NCI-H524 treated with DMSO at 0.1 percent for 48 hours (cell line): ENCODE results near the gene EMB.
"Not testable (repeated sequence)": the region's sequence is repeated elsewhere in the genome, so short reads cannot be mapped to it uniquely, and the experiment has no call there.

Experiments
- DNase-seq: peaks from one replicate; lab custom pipeline; 2025; lab: John Stamatoyannopoulos, UW

The EMB gene

GRCh38 chr5:50440651-50441492 lies at the start of gene EMB:
Gene EMB, minus strand, starts transcription at chr5:50441288. Its CDS starts 137 bp downstream, at chr5:50441151.
- DNase-seq: peak; percentile 68

DNA sequence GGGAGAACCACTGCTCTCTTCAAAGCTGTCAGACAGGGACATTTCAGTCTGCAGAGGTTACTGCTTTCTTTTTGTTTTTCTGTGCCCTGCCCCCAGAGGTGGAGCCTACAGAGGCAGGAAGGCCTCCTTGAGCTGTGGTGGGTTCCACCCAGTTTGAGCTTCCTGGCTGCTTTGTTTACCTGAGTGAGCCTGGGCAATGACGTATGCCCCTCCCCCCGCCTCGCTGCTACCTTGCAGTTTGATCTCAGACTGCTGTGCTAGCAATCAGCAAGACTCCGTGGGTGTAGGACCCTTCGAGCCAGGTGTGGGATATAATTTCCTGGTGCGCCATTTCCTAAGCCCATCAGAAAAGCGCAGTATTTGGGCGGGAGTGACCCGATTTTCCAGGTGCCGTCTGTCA lies 48.4 kb upstream of the EMB start:
- DNase-seq: not testable (repeated sequence)

DNA sequence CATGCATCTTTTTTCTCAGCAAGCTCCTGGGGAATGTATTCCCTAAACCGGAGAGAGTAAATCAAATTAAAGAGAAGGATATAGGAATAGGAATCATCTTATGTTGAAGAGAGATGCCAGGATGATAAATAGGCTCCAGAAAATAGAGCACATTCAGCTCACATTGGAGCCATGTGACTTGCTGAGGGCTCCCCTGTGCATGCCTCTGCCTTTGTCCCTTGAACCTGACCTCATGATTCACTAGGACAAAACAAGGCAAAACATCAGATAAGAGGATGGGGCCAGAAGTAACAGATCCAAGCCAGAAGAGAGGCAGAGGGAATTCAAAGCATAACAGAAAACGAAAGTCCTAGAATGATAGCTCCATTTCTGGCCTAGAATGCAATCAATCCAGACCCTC lies 37.7 kb upstream of the EMB start:
- not testable (repeated sequence) for DNase-seq

DNA sequence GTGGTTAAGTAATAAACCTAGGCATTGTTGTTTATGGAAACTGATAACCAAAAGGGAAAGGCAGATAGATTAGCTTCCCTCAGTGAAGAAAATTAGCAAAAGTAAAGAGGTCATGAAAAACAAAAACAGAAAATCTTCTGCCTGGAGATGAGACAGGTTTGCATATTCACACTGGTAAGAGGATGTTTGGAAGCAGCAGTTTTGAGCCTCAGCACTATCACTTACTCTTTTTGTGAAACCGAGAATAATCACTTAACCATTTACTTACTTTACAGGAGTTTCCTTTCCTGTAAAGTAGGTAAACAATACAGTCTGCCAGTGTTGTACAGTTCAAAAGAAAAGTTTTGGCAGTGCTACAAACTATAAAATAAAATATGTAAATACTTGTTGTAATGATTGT lies 35.5 kb upstream of the EMB start:
- DNase-seq: no peak

- DNase-seq: not testable (repeated sequence)
Measured at GRCh38 chr5:50465015-50465414, 23.9 kb upstream of the EMB start.

DNA sequence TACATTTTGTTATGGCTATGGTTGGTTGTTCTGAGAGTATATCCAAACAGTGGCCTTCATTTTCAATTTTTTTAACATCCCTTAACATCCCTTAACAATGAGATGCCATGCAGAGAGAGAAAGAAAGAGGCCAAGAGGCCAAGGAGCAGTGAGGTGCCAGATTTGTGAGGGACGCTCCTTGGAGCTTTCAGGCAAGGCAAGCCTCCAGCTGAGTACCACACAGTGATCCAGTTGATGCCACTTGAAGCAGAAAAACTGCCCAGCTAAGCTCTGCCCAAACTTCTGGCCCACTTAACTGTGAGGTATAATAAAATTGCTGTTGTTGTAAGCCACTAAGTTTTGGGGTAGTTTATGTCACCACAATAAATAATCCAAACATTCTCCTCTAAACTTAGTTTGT lies 22.6 kb upstream of the EMB start:
- DNase-seq: no peak

DNA sequence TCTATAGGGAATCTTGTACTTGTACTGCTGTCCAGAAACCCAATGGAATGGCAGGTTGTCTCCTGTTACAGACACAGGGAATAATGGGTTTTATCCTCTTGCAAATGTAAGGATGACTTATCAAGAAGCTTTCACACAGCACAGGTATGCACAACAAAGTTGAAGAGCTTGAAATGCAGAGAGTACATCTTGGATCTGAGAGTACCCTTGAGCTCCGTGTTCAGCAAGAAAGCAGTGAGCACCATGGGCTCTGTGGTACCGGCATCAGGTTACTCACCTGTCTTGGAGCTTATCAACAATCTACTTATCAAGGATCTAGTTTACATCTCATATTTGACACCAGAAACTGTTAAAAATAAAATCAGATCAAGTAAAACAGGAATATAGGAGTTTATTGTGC lies 22.0 kb upstream of the EMB start:
- DNase-seq: no peak

DNA sequence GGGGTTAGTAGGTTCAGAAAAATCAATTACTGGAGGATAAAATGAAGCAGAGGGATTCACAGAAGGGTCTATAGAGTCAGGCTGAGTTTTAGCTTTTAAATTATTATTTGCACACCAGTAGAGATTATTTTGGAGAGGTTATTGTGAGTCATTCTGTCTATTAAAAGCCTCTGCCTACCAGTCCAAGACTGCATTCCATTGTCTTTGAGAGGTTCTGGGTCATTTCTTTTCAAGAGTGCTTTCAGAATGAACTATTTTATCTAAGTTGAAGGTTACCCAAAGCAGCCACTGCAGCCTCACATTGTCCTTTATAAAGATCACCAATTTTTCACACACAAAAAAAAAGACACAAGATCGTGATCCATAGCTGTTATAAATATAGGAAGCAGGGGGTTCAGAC lies 21.5 kb upstream of the EMB start:
- not testable (repeated sequence) for DNase-seq

GRCh38 chr5:50458372-50458771 lies 17.3 kb upstream of the EMB start:
- not testable (repeated sequence) for DNase-seq

DNA sequence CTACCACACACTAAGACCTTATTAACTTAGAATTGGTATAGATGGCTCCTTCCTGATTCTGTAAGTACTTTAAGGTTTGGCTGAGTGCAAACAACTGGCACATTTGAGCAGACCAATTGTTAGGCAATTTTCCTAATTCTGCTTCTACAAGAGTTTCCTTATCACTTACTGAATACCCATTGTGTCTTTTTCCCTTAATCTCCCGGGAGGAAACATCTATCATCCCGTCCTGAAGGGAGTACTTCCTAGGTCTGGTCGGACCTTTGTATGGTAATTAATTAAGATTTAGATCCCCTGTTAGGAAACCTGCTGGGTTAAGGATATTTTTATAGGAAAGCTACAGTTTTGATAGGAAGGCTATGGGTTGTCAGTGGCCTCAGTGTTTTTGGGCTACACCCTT lies 8.2 kb upstream of the EMB start:
- DNase-seq: not testable (repeated sequence)

DNA sequence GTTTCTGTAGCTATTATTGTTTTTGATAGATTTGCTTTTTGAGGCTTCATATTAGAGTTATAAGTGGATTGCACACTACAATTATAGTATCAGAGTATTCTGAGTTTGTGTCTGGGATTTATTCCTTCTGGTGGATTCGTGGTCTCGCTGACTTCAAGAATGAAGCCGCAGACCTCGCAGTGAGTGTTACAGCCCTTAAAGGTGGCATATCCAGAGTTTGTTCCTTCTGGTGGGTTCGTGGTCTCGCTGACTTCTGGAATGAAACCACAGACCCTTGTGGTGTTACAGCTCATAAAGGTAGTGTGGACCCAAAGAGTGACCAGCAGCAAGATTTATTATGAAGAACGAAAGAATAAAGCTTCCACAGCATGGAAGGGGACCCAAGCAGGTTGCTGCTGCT lies 6.9 kb upstream of the EMB start:
- no peak for DNase-seq

- DNase-seq: no peak
Measured at GRCh38 chr5:50447228-50447627, 6.1 kb upstream of the EMB start.

- DNase-seq: no peak
Measured at GRCh38 chr5:50445296-50445949, 4.3 kb upstream of the EMB start.

GRCh38 chr5:50442559-50443539 lies 1.8 kb upstream of the EMB start:
- not testable (repeated sequence) for DNase-seq

DNA sequence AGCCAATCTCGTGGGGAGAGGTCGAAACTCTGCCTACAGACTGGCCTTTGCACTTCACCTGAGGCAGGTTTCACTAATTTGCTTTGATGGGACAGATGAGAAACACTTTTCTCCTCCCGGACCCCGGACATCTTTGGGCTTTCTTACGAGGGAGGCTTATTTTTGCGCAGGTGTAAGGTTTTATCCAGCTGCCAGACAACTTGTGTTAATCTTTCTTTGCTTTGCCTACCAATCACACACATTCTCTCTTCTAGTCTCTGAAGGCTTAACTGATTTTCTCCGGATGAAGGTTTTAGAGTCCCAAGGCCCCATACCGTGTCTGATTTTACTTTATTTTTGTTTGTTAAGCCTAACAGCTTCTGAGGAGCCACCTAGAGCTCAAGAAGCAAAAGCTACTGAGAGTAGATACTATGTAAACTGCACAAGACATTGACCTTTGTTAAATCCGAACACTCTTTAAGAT lies 436 bp upstream of the EMB start:
- DNase-seq: peak; percentile 68

DNA sequence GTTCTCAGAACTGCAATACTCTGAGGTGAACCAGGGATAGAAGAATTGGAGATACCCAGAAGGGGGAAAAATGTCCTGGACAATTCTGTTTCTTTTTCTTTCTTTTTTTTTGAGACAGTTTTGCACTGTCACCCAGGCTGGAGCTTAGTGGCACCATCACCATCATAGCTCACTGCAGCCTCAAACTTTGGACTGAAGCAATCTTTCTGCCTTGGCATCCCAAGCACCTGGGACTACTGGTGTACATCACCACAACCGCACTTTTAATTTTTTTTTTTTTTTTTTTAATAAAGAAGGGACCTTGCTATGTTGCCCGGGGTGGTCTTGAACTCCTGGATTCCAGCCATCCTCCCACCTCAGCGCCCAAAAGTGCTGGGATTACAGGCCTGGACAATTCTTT lies 1.9 kb downstream of the EMB start:
- no peak for DNase-seq

DNA sequence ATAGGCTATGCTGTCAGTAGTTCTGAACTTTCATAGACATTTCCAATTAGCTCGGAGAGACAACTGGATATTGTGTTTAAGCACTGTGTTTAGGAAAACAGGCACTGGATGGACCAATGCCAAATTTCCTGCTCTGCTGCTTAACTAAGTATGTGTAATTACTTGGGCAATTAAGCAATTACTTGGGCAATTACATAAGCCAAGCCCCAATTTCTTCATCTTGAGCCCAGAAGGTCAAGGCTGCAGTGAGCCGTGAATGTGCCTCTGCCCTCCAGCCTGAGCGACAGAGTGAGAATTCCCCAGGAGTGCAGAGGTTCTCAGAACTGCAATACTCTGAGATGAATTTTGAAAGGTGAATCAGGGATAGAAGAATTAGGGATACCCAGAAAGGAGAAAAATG lies 3.0 kb downstream of the EMB start:
- not testable (repeated sequence) for DNase-seq

- DNase-seq: no peak
Measured at GRCh38 chr5:50435168-50435567, 5.9 kb downstream of the EMB start.

GRCh38 chr5:50431133-50431904 lies 9.8 kb downstream of the EMB start:
- DNase-seq: peak; percentile 46

DNA sequence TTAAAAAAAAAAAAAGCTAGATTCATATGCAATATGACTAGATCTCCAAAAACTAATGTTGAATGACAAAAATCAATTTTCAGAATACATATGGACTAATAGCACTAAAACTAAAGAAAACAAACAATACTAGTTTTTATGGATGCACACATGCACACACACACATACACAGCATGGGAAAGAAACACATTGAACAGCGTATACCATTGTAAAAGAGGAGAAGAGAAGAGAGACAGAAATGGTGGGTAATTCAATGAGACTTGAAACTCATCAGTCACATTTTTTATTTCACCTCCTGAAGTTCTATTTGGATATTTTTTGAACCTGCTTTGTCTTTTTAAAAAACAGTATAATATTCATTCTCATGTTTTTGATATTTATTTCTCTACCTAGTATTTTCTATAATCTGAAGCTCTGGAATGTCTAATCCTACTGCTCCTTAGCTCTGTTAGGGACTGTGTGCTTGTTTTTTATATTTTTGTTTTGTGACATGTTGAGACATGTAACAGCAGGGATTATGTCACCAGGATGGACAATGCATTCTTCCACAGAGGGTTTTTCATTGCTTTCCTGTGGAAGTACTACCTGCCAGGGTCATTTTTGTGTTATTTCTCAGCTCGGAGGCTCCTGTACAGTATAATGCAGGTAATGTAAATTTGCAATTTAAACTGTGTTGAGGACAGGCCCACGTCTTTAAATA lies 17.8 kb downstream of the EMB start:
- not testable (repeated sequence) for DNase-seq
